NCI-H1930 (cell line): ENCODE results near the gene AQP12B.

Experiments used
- DNase-seq, 2 experiments: peaks; one replicate each; lab custom pipeline; 2025; lab: John Stamatoyannopoulos, UW

AQP12B gene

GRCh38 chr2:240647503-240648154, 35.1 kb downstream of the AQP12B start:
- DNase-seq = no peak

- DNase-seq = no peak
Observed at GRCh38 chr2:240646900-240647502, 35.7 kb downstream of the AQP12B start.

GRCh38 chr2:240646176-240646899, 36.3 kb downstream of the AQP12B start:
- DNase-seq = peak; percentile 34 to 60

- DNase-seq = no peak
Observed at GRCh38 chr2:240645801-240646175, 36.9 kb downstream of the AQP12B start.

GRCh38 chr2:240645346-240645745, 37.3 kb downstream of the AQP12B start:
- no peak for DNase-seq

GRCh38 chr2:240644859-240645301, 37.8 kb downstream of the AQP12B start:
- no peak for DNase-seq

GRCh38 chr2:240644171-240644651, 38.5 kb downstream of the AQP12B start:
- no peak for DNase-seq

GRCh38 chr2:240643811-240644150, 38.9 kb downstream of the AQP12B start:
- DNase-seq = no peak

- DNase-seq = no peak
Observed at GRCh38 chr2:240643093-240643810, 39.4 kb downstream of the AQP12B start.

GRCh38 chr2:240642806-240643092, 39.9 kb downstream of the AQP12B start:
- no peak for DNase-seq

GRCh38 chr2:240642061-240642805, 40.5 kb downstream of the AQP12B start:
- no peak for DNase-seq

GRCh38 chr2:240640939-240641338, 41.7 kb downstream of the AQP12B start:
- peak; percentile 6 to 11 for DNase-seq

GRCh38 chr2:240639566-240639965, 43.1 kb downstream of the AQP12B start:
- no peak for DNase-seq

GRCh38 chr2:240638512-240639160, 44.0 kb downstream of the AQP12B start:
- DNase-seq = no peak

GRCh38 chr2:240637901-240638345, 44.8 kb downstream of the AQP12B start:
- no peak for DNase-seq

- no peak for DNase-seq
Observed at GRCh38 chr2:240637116-240637900, 45.4 kb downstream of the AQP12B start.

GRCh38 chr2:240636563-240637115, 46.0 kb downstream of the AQP12B start:
- DNase-seq = no peak

- DNase-seq = no peak
Observed at GRCh38 chr2:240635998-240636547, 46.6 kb downstream of the AQP12B start.

GRCh38 chr2:240635121-240635997, 47.3 kb downstream of the AQP12B start:
- no peak for DNase-seq
